WTC11 (cell line): ENCODE measurements around the gene SGIP1. TPM values are rescaled to one million over a fixed set of nuclear protein-coding genes. Genes with fewer than 3 reads are reported as not detected.

Experiments
- ATAC-seq: fragments of 200-7000 bp; cut with Tn5 transposase; 2 replicates; pipeline ENCODE4 v1.10.0; 2021; ENCODE audit warnings: mild to moderate bottlenecking, moderate library complexity
- CTCF ChIA-PET: fragments of 300-600 bp; sonication (Branson Sonifier 250); formaldehyde crosslinking; loops from one replicate; lab custom pipeline; 2021; ENCODE audit warnings: antibody characterized with exemption; lab: Charles Lee
- POLR2A ChIA-PET: fragments of 350-600 bp; sonication (Branson Sonifier 250); formaldehyde crosslinking; loops from one replicate; lab custom pipeline; 2021; ENCODE audit warnings: antibody characterized with exemption; lab: Charles Lee
- DNase-seq: peaks from one replicate; pipeline ENCODE4 v3.0.0; 2021; ENCODE audit warnings: low spot score
- H3K27ac Mint-ChIP-seq: 2 replicates; pipeline ENCODE4 v1.8.0; 2021; ENCODE audit warnings: mixed read lengths
- H3K27me3 Mint-ChIP-seq: 2 replicates; pipeline ENCODE4 v1.8.0; 2021; ENCODE audit warnings: low read depth, mild to moderate bottlenecking, moderate library complexity, mixed read lengths
- H3K36me3 Mint-ChIP-seq: 2 replicates; pipeline ENCODE4 v1.8.0; 2021; ENCODE audit warnings: mixed read lengths
- H3K4me1 Mint-ChIP-seq: 2 replicates; pipeline ENCODE4 v1.8.0; 2022; ENCODE audit warnings: mixed read lengths
- H3K4me3 Mint-ChIP-seq: 2 replicates; pipeline ENCODE4 v1.8.0; 2021; ENCODE audit warnings: mild to moderate bottlenecking, moderate library complexity, mixed read lengths
- H3K9me3 Mint-ChIP-seq: 2 replicates; pipeline ENCODE4 v1.8.0; 2021; ENCODE audit warnings: mixed read lengths
- CBFB ChIP-seq: sonication (generic); formaldehyde crosslinking; IDR thresholded peaks from 2 replicates; pipeline ENCODE4 v1.8.1; 2022; ENCODE audit warnings: mild to moderate bottlenecking, low read depth, missing genetic modification reagents
- CREM ChIP-seq: sonication (generic); formaldehyde crosslinking; IDR thresholded peaks from 2 replicates; pipeline ENCODE4 v1.8.1; 2022; ENCODE audit warnings: mild to moderate bottlenecking, missing genetic modification reagents, moderate library complexity
- ESRRA ChIP-seq: sonication (generic); formaldehyde crosslinking; IDR thresholded peaks from 2 replicates; pipeline ENCODE4 v1.8.1; 2022; ENCODE audit warnings: mild to moderate bottlenecking, missing genetic modification reagents, borderline replicate concordance
- ETV6 ChIP-seq: sonication (generic); formaldehyde crosslinking; IDR thresholded peaks from 2 replicates; pipeline ENCODE4 v1.8.1; 2022; ENCODE audit warnings: mild to moderate bottlenecking, missing genetic modification reagents
- GABPB1 ChIP-seq: sonication (generic); formaldehyde crosslinking; IDR thresholded peaks from 2 replicates; pipeline ENCODE4 v1.8.1; 2023; ENCODE audit warnings: mild to moderate bottlenecking, missing genetic modification reagents
- NR1H2 ChIP-seq: sonication (generic); formaldehyde crosslinking; IDR thresholded peaks from 2 replicates; pipeline ENCODE4 v1.9.0; 2021; ENCODE audit warnings: mild to moderate bottlenecking, moderate library complexity, missing genetic modification reagents
- SMAD4 ChIP-seq: sonication (generic); formaldehyde crosslinking; IDR thresholded peaks from 2 replicates; pipeline ENCODE4 v1.8.0; 2022; ENCODE audit warnings: mild to moderate bottlenecking, missing genetic modification reagents
- TEAD4 ChIP-seq: sonication (generic); formaldehyde crosslinking; IDR thresholded peaks from 2 replicates; pipeline ENCODE4 v1.8.0; 2022; ENCODE audit warnings: mild to moderate bottlenecking, missing genetic modification reagents
- TP53 ChIP-seq: sonication (generic); formaldehyde crosslinking; IDR thresholded peaks from 2 replicates; pipeline ENCODE4 v1.8.1; 2023; ENCODE audit warnings: mild to moderate bottlenecking, missing genetic modification reagents
- ZNF263 ChIP-seq: sonication (generic); formaldehyde crosslinking; IDR thresholded peaks from 2 replicates; pipeline ENCODE4 v1.8.1; 2022; ENCODE audit warnings: low read depth, mild to moderate bottlenecking, moderate library complexity, missing genetic modification reagents
- ZNF423 ChIP-seq: fragments of 250-450 bp; sonication (Bioruptor Pico); IDR thresholded peaks from 2 replicates; pipeline ENCODE4 v2.1.2; 2022; ENCODE audit warnings: mild to moderate bottlenecking, moderate library complexity
- total RNA-seq: library from RNA; stranded (reverse); gene quantifications from 3 replicates; pipeline ENCODE4 v1.2.3, GENCODE V29; 2021
- TF ChIP-seq, protein P1 (sequence below): sonication (generic); formaldehyde crosslinking; IDR thresholded peaks from 2 replicates; pipeline ENCODE4 v1.8.1; 2023; ENCODE audit warnings: mild to moderate bottlenecking, missing genetic modification reagents, borderline replicate concordance
- TF ChIP-seq, protein P2 (sequence below): sonication (generic); formaldehyde crosslinking; IDR thresholded peaks from 2 replicates; pipeline ENCODE4 v1.8.1; 2023; ENCODE audit warnings: mild to moderate bottlenecking, missing genetic modification reagents, moderate library complexity
- TF ChIP-seq, protein P3 (sequence below): fragments of 250-450 bp; sonication (Bioruptor Pico); IDR thresholded peaks from 2 replicates; pipeline ENCODE4 v1.9.0; 2021; ENCODE audit warnings: mild to moderate bottlenecking
- TF ChIP-seq, protein P4 (sequence below): sonication (generic); formaldehyde crosslinking; IDR thresholded peaks from 2 replicates; pipeline ENCODE4 v1.8.1; 2022; ENCODE audit warnings: mild to moderate bottlenecking, missing genetic modification reagents, moderate library complexity, borderline replicate concordance
- TF ChIP-seq, protein P5 (sequence below): fragments of 250-450 bp; sonication (Bioruptor Pico); IDR thresholded peaks from 2 replicates; pipeline ENCODE4 v1.9.0; 2021; ENCODE audit warnings: moderate library complexity, mild to moderate bottlenecking, inconsistent platforms, borderline replicate concordance
- TF ChIP-seq, protein P6 (sequence below): sonication (generic); formaldehyde crosslinking; IDR thresholded peaks from 2 replicates; pipeline ENCODE4 v1.8.1; 2022; ENCODE audit warnings: low read depth, mild to moderate bottlenecking, moderate library complexity, missing genetic modification reagents, borderline replicate concordance
- TF ChIP-seq, protein P7 (sequence below): fragments of 250-450 bp; sonication (Bioruptor Pico); IDR thresholded peaks from 2 replicates; pipeline ENCODE4 v1.9.0; 2021; ENCODE audit warnings: mild to moderate bottlenecking
- TF ChIP-seq, protein P8 (sequence below): fragments of 200-600 bp; IDR thresholded peaks from 2 replicates; pipeline ENCODE4 v1.8.0; 2022; ENCODE audit warnings: antibody characterized with exemption
- TF ChIP-seq, protein P9 (sequence below): sonication (generic); formaldehyde crosslinking; IDR thresholded peaks from 2 replicates; pipeline ENCODE4 v1.8.0; 2022; ENCODE audit warnings: mild to moderate bottlenecking, missing genetic modification reagents

SGIP1 gene
- total RNA-seq, 1 experiment from 2014 or later: 3.9 TPM

DNA sequence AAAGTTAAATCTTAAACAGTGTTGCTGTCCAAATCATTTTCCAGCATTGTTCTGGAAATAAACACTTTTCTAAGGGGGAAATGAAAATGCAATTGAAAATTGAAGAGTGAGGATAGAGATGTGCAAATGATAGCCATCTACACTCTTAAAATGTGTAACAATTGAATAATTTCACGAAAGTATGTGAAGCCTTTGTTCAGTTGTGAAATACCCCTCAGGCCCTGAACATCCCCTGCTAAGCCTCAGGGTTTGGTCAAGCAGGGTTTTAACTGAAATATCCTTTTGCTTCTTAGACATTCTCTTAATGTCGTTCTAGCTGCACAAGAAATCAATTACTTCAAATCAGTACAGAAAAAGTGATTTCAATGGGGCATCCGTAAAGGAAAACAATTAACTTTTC is 152.5 kb downstream of the SGIP1 start (continued):
- TF ChIP-seq, protein P1, sequence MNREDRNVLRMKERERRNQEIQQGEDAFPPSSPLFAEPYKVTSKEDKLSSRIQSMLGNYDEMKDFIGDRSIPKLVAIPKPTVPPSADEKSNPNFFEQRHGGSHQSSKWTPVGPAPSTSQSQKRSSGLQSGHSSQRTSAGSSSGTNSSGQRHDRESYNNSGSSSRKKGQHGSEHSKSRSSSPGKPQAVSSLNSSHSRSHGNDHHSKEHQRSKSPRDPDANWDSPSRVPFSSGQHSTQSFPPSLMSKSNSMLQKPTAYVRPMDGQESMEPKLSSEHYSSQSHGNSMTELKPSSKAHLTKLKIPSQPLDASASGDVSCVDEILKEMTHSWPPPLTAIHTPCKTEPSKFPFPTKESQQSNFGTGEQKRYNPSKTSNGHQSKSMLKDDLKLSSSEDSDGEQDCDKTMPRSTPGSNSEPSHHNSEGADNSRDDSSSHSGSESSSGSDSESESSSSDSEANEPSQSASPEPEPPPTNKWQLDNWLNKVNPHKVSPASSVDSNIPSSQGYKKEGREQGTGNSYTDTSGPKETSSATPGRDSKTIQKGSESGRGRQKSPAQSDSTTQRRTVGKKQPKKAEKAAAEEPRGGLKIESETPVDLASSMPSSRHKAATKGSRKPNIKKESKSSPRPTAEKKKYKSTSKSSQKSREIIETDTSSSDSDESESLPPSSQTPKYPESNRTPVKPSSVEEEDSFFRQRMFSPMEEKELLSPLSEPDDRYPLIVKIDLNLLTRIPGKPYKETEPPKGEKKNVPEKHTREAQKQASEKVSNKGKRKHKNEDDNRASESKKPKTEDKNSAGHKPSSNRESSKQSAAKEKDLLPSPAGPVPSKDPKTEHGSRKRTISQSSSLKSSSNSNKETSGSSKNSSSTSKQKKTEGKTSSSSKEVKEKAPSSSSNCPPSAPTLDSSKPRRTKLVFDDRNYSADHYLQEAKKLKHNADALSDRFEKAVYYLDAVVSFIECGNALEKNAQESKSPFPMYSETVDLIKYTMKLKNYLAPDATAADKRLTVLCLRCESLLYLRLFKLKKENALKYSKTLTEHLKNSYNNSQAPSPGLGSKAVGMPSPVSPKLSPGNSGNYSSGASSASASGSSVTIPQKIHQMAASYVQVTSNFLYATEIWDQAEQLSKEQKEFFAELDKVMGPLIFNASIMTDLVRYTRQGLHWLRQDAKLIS (CRISPR knock-in tag): no peak
- TF ChIP-seq, protein P2, sequence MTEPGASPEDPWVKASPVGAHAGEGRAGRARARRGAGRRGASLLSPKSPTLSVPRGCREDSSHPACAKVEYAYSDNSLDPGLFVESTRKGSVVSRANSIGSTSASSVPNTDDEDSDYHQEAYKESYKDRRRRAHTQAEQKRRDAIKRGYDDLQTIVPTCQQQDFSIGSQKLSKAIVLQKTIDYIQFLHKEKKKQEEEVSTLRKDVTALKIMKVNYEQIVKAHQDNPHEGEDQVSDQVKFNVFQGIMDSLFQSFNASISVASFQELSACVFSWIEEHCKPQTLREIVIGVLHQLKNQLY (CRISPR knock-in tag): no peak

DNA sequence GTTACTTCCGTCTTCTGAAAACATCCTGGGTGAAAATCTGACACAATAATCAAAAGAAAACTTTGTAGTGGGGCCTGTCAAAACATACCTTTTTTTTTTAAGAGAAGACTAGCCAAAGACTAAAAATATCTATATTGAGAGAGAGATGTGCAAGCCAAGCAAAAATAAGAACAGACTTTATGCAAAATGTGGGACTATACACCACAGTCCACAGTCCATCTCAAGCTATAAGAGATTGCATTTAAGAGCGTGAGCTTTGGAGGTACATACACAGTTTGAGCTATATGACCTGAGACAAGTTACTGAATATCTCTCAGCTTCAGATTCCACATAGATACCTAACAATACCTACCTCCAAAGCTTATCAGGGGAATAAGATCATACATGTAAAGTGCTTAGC is 153.4 kb downstream of the SGIP1 start:
- POLR2A ChIA-PET: no interaction called here
- Mint-ChIP-seq H3K4me1 (peaks cover 17% of the 10 kb centered on the region), H3K27ac (no peak overlapping the region), H3K36me3 (no peaks in the 10 kb centered on the region), H3K9me3 (no peaks in the 10 kb centered on the region), H3K27me3 (no peaks in the 10 kb centered on the region), H3K4me3 (no peak overlapping the region)
- ATAC-seq: no peak
- CTCF ChIA-PET: no interaction called here
- DNase-seq: no peak
- TF ChIP-seq, protein P3, sequence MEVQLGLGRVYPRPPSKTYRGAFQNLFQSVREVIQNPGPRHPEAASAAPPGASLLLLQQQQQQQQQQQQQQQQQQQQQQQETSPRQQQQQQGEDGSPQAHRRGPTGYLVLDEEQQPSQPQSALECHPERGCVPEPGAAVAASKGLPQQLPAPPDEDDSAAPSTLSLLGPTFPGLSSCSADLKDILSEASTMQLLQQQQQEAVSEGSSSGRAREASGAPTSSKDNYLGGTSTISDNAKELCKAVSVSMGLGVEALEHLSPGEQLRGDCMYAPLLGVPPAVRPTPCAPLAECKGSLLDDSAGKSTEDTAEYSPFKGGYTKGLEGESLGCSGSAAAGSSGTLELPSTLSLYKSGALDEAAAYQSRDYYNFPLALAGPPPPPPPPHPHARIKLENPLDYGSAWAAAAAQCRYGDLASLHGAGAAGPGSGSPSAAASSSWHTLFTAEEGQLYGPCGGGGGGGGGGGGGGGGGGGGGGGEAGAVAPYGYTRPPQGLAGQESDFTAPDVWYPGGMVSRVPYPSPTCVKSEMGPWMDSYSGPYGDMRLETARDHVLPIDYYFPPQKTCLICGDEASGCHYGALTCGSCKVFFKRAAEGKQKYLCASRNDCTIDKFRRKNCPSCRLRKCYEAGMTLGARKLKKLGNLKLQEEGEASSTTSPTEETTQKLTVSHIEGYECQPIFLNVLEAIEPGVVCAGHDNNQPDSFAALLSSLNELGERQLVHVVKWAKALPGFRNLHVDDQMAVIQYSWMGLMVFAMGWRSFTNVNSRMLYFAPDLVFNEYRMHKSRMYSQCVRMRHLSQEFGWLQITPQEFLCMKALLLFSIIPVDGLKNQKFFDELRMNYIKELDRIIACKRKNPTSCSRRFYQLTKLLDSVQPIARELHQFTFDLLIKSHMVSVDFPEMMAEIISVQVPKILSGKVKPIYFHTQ (CRISPR knock-in tag): no peak
- no peak for TF ChIP-seq NR1H2 (CRISPR knock-in tag)
- no peak for TF ChIP-seq SMAD4 (CRISPR knock-in tag)
- no peak for TF ChIP-seq TP53 (CRISPR knock-in tag)
- TF ChIP-seq, protein P4, sequence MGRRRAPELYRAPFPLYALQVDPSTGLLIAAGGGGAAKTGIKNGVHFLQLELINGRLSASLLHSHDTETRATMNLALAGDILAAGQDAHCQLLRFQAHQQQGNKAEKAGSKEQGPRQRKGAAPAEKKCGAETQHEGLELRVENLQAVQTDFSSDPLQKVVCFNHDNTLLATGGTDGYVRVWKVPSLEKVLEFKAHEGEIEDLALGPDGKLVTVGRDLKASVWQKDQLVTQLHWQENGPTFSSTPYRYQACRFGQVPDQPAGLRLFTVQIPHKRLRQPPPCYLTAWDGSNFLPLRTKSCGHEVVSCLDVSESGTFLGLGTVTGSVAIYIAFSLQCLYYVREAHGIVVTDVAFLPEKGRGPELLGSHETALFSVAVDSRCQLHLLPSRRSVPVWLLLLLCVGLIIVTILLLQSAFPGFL: no peak
- TF ChIP-seq, protein P5, sequence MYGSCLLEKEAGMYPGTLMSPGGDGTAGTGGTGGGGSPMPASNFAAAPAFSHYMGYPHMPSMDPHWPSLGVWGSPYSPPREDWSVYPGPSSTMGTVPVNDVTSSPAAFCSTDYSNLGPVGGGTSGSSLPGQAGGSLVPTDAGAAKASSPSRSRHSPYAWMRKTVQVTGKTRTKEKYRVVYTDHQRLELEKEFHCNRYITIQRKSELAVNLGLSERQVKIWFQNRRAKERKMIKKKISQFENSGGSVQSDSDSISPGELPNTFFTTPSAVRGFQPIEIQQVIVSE (CRISPR knock-in tag): no peak
- TF ChIP-seq, protein P6, sequence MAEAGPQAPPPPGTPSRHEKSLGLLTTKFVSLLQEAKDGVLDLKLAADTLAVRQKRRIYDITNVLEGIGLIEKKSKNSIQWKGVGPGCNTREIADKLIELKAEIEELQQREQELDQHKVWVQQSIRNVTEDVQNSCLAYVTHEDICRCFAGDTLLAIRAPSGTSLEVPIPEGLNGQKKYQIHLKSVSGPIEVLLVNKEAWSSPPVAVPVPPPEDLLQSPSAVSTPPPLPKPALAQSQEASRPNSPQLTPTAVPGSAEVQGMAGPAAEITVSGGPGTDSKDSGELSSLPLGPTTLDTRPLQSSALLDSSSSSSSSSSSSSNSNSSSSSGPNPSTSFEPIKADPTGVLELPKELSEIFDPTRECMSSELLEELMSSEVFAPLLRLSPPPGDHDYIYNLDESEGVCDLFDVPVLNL (CRISPR knock-in tag): no peak
- TF ChIP-seq, protein P7, sequence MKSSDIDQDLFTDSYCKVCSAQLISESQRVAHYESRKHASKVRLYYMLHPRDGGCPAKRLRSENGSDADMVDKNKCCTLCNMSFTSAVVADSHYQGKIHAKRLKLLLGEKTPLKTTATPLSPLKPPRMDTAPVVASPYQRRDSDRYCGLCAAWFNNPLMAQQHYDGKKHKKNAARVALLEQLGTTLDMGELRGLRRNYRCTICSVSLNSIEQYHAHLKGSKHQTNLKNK (CRISPR knock-in tag): no peak
- TF ChIP-seq GABPB1 (CRISPR knock-in tag): no peak
- TF ChIP-seq, protein P8, sequence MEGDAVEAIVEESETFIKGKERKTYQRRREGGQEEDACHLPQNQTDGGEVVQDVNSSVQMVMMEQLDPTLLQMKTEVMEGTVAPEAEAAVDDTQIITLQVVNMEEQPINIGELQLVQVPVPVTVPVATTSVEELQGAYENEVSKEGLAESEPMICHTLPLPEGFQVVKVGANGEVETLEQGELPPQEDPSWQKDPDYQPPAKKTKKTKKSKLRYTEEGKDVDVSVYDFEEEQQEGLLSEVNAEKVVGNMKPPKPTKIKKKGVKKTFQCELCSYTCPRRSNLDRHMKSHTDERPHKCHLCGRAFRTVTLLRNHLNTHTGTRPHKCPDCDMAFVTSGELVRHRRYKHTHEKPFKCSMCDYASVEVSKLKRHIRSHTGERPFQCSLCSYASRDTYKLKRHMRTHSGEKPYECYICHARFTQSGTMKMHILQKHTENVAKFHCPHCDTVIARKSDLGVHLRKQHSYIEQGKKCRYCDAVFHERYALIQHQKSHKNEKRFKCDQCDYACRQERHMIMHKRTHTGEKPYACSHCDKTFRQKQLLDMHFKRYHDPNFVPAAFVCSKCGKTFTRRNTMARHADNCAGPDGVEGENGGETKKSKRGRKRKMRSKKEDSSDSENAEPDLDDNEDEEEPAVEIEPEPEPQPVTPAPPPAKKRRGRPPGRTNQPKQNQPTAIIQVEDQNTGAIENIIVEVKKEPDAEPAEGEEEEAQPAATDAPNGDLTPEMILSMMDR: no peak
- TF ChIP-seq TEAD4 (CRISPR knock-in tag): no peak
- TF ChIP-seq ESRRA (CRISPR knock-in tag): no peak
- TF ChIP-seq, protein P9, sequence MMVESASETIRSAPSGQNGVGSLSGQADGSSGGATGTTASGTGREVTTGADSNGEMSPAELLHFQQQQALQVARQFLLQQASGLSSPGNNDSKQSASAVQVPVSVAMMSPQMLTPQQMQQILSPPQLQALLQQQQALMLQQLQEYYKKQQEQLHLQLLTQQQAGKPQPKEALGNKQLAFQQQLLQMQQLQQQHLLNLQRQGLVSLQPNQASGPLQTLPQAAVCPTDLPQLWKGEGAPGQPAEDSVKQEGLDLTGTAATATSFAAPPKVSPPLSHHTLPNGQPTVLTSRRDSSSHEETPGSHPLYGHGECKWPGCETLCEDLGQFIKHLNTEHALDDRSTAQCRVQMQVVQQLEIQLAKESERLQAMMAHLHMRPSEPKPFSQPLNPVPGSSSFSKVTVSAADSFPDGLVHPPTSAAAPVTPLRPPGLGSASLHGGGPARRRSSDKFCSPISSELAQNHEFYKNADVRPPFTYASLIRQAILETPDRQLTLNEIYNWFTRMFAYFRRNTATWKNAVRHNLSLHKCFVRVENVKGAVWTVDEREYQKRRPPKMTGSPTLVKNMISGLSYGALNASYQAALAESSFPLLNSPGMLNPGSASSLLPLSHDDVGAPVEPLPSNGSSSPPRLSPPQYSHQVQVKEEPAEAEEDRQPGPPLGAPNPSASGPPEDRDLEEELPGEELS: no peak
- no peak for TF ChIP-seq ZNF263 (CRISPR knock-in tag)
- TF ChIP-seq ZNF423 (CRISPR knock-in tag): no peak
- TF ChIP-seq ETV6 (CRISPR knock-in tag): no peak
- no peak for TF ChIP-seq CBFB (CRISPR knock-in tag)
- TF ChIP-seq CREM: no peak
